IMR-90 (cell line): ENCODE data around the gene RAD51B. TPM values are rescaled to one million over a fixed set of nuclear protein-coding genes. Genes with fewer than 3 reads are reported as not detected.

Experiments
- ATAC-seq: fragments of 200-7000 bp; cut with Tn5 transposase; 2 replicates; pipeline ENCODE4 v1.9.1; 2020; ENCODE audit warnings: low read depth, mild to moderate bottlenecking, moderate library complexity
- BruUV-seq: library from RNA; stranded (reverse); fragments of 400-500 nt; replicated peaks from 2 replicates; lab custom pipeline; 2021; lab: Mats Ljungman, UMichigan
- CTCF ChIA-PET: fragments of 300-600 bp; formaldehyde crosslinking; extraction: SDS; loops from one replicate; lab custom pipeline; 2021; ENCODE audit warnings: antibody characterized with exemption; lab: Yijun Ruan, JAX
- POLR2A ChIA-PET: fragments of 300-600 bp; sonication (Branson Sonifier 250); formaldehyde crosslinking; loops from one replicate; lab custom pipeline; 2022; ENCODE audit warnings: antibody characterized with exemption; ENCODE audit not compliant: unreplicated experiment; lab: Charles Lee
- DNase-seq: peaks from one replicate; pipeline ENCODE4 v3.0.0; 2013
- H2AFZ ChIP-seq: replicated peaks from 2 replicates; pipeline ENCODE3; 2013; ENCODE audit warnings: low read length, mild to moderate bottlenecking; ENCODE audit not compliant: poor library complexity
- H2AK5ac ChIP-seq: 2 replicates; pipeline ENCODE4 v1.6.1; 2013; ENCODE audit warnings: low read depth, low read length, inconsistent platforms
- H2AK9ac ChIP-seq: replicated peaks from 2 replicates; pipeline ENCODE3; 2013; ENCODE audit warnings: mild to moderate bottlenecking, low read depth, low read length, moderate library complexity; ENCODE audit not compliant: poor library complexity
- H2BK120ac ChIP-seq: 2 replicates; pipeline ENCODE4 v1.6.1; 2013; ENCODE audit warnings: low read depth, low read length, inconsistent platforms
- H2BK15ac ChIP-seq: 3 replicates; pipeline ENCODE4 v1.6.1; 2013; ENCODE audit warnings: low read depth, low read length, inconsistent platforms
- H2BK20ac ChIP-seq: 2 replicates; pipeline ENCODE4 v1.6.1; 2013; ENCODE audit warnings: low read depth, mild to moderate bottlenecking, inconsistent platforms, low read length, moderate library complexity
- H2BK5ac ChIP-seq: 2 replicates; pipeline ENCODE4 v1.6.1; 2013; ENCODE audit warnings: mild to moderate bottlenecking, low read depth, low read length, inconsistent platforms; ENCODE audit not compliant: poor library complexity, severe bottlenecking
- H3K14ac ChIP-seq: replicated peaks from 2 replicates; pipeline ENCODE4 v1.6.1; 2013; ENCODE audit warnings: low read depth, low read length, inconsistent platforms
- H3K18ac ChIP-seq: 2 replicates; pipeline ENCODE4 v1.6.1; 2013; ENCODE audit warnings: low read depth, low read length, control low read depth
- H3K23ac ChIP-seq: 2 replicates; pipeline ENCODE4 v1.6.1; 2013; ENCODE audit warnings: low read depth, low read length, inconsistent platforms
- H3K27ac ChIP-seq: 2 replicates; pipeline ENCODE4 v1.5.1; 2013; ENCODE audit warnings: mild to moderate bottlenecking, control low read depth, low read length; ENCODE audit not compliant: insufficient read depth
- H3K27me3 ChIP-seq: 2 replicates; pipeline ENCODE4 v1.6.1; 2013; ENCODE audit warnings: low read length; ENCODE audit not compliant: control insufficient read depth, insufficient read depth
- H3K36me3 ChIP-seq: 2 replicates; pipeline ENCODE4 v1.6.1; 2013; ENCODE audit warnings: low read length, mixed read lengths; ENCODE audit not compliant: control insufficient read depth, insufficient read depth
- H3K4ac ChIP-seq: 2 replicates; pipeline ENCODE4 v1.6.1; 2013; ENCODE audit warnings: low read depth, low read length, inconsistent platforms
- H3K4me1 ChIP-seq: 2 replicates; pipeline ENCODE4 v1.6.1; 2013; ENCODE audit warnings: low read length, mixed read lengths; ENCODE audit not compliant: control insufficient read depth, insufficient read depth
- H3K4me2 ChIP-seq: 2 replicates; pipeline ENCODE4 v1.6.1; 2013; ENCODE audit warnings: low read depth, mild to moderate bottlenecking, control low read depth, low read length, moderate library complexity
- H3K4me3 ChIP-seq: 2 replicates; pipeline ENCODE4 v1.5.1; 2013; ENCODE audit warnings: low read depth, mild to moderate bottlenecking, control low read depth, low read length, moderate library complexity; ENCODE audit not compliant: insufficient read depth
- H3K56ac ChIP-seq: 2 replicates; pipeline ENCODE4 v1.6.1; 2013; ENCODE audit warnings: low read length, inconsistent platforms; ENCODE audit not compliant: insufficient read depth; ENCODE audit errors: extremely low read depth
- H3K79me1 ChIP-seq, 2 experiments: 2 replicates each; pipeline ENCODE4 v1.6.1; 2013; ENCODE audit warnings: low read length in 2 of 2, inconsistent platforms in 1 of 2, low read depth in 1 of 2
- H3K9ac ChIP-seq: 2 replicates; pipeline ENCODE4 v1.6.1; 2013; ENCODE audit warnings: low read depth, low read length, control low read depth
- H3K9me1 ChIP-seq: 2 replicates; pipeline ENCODE4 v1.6.1; 2013; ENCODE audit warnings: low read length, inconsistent platforms; ENCODE audit not compliant: insufficient read depth
- H3K9me3 ChIP-seq: 2 replicates; pipeline ENCODE4 v1.6.1; 2013; ENCODE audit warnings: low read length; ENCODE audit not compliant: control insufficient read depth, insufficient read depth
- H4K20me1 ChIP-seq: 2 replicates; pipeline ENCODE4 v1.6.1; 2013; ENCODE audit warnings: low read length, inconsistent platforms; ENCODE audit not compliant: insufficient read depth
- H4K5ac ChIP-seq: 2 replicates; pipeline ENCODE4 v1.6.1; 2013; ENCODE audit warnings: mild to moderate bottlenecking, low read depth, low read length, control low read depth
- H4K8ac ChIP-seq, 2 experiments: 2 replicates each; pipeline ENCODE4 v1.6.1; 2013; ENCODE audit warnings: low read depth in 2 of 2, low read length in 2 of 2, control low read depth in 1 of 2, inconsistent platforms in 1 of 2
- H4K91ac ChIP-seq: 2 replicates; pipeline ENCODE4 v1.6.1; 2013; ENCODE audit warnings: low read depth, low read length, inconsistent platforms; ENCODE audit not compliant: insufficient read depth
- CHD1 ChIP-seq: IDR thresholded peaks from 2 replicates; pipeline ENCODE4 v1.6.1; 2012; ENCODE audit warnings: low read depth, low read length, improper control_type of control experiment
- FOS ChIP-seq: fragments of 150-350 bp; IDR thresholded peaks from 2 replicates; pipeline ENCODE4 v1.6.1; 2016; ENCODE audit warnings: low read depth, low read length
- MAFK ChIP-seq: IDR thresholded peaks from 2 replicates; pipeline ENCODE4 v1.6.1; 2012; ENCODE audit warnings: low read depth, low read length, improper control_type of control experiment
- NFE2L2 ChIP-seq: fragments of 150-350 bp; IDR thresholded peaks from 2 replicates; pipeline ENCODE4 v1.6.1; 2016; ENCODE audit warnings: low read depth, mild to moderate bottlenecking, low read length
- POLR2A ChIP-seq: IDR thresholded peaks from 2 replicates; pipeline ENCODE4 v1.6.1; 2012; ENCODE audit warnings: mild to moderate bottlenecking, low read depth, low read length
- RFX5 ChIP-seq: IDR thresholded peaks from 2 replicates; pipeline ENCODE4 v1.8.0; 2012; ENCODE audit warnings: low read depth, mild to moderate bottlenecking, low read length, moderate library complexity
- USF2 ChIP-seq: fragments of 150-350 bp; IDR thresholded peaks from 2 replicates; pipeline ENCODE4 v1.6.1; 2017; ENCODE audit warnings: mild to moderate bottlenecking, antibody characterized with exemption, low read length, low read depth
- WGBS, 2 experiments: methylation state at CpG; one replicate each; pipeline versions ENCODE4 v1.1.5 to v1.1.7; 2013; ENCODE audit warnings: missing lambda C conversion rate in 2 of 2; ENCODE audit not compliant: insufficient read length in 1 of 2; ENCODE audit errors: extremely low coverage in 2 of 2; 5-methylcytosine and 5-hydroxymethylcytosine counted together
- dilution Hi-C: fragments of 300-500 bp; cut with HindIII; formaldehyde crosslinking; loops from one replicate; pipeline ENCODE4 v1.14.3; 2018; ENCODE audit warnings: low sequenced_read_pairs; ENCODE audit not compliant: unreplicated experiment
- in situ Hi-C: fragments of 300-500 bp; cut with MboI; formaldehyde crosslinking; loops from 3 replicates; pipeline ENCODE4 v1.14.3; 2019; ENCODE audit warnings: low sequenced_read_pairs, inconsistent platforms, mixed read lengths
- intact Hi-C: fragments of 100-400 bp; cut with micrococcal nuclease; formaldehyde crosslinking; loops from 2 replicates; pipeline ENCODE4 v1.10.0; 2022
- polyA plus RNA-seq, 3 experiments: library from polyadenylated mRNA; depleted of rRNA; stranded (reverse); fragments of >200 nt; gene quantifications; 2 replicates each; pipeline ENCODE4 v1.2.3, GENCODE V29; 2012; ENCODE audit warnings: low replicate concordance in 1 of 3
- total RNA-seq: library from RNA; depleted of rRNA; stranded (reverse); fragments of >200 nt; gene quantifications from 2 replicates; pipeline ENCODE4 v1.2.3, GENCODE V29; 2012

Gene RAD51B
- total and polyA plus RNA-seq, 2 of the 4 experiments (the other 2 are of a cell fraction): 5.1 to 18.8 TPM

- peaks cover 2% of the 10 kb centered on the region for H3K4me1 ChIP-seq
- H4K8ac ChIP-seq: no peak overlapping the region
- no peak overlapping the region for H3K23ac ChIP-seq
- H3K27ac ChIP-seq: no peak overlapping the region
- H2AFZ ChIP-seq: no peak overlapping the region
- no peak overlapping the region for H2AK5ac ChIP-seq
- H3K27me3 ChIP-seq: no peaks in the 10 kb centered on the region
- no peak overlapping the region for H3K18ac ChIP-seq
- H3K9me1 ChIP-seq: no peaks in the 10 kb centered on the region
- TF ChIP-seq CHD1 (no peak), MAFK (no peak), NFE2L2 (no peak), USF2 (no peak), POLR2A (no peak), FOS (no peak), RFX5 (no peak)
- CTCF ChIA-PET: no interaction called here
- H3K9ac ChIP-seq: no peak overlapping the region
- H2AK9ac ChIP-seq: no peak overlapping the region
- H3K4me3 ChIP-seq: no peak overlapping the region
- intact Hi-C loops: no loop called here
- ATAC-seq (no peak), DNase-seq (no peak)
- WGBS, 2 experiments: no CpG with 5 or more reads among the region's 2 CpGs
- dilution Hi-C loops: no loop called here
- no peak overlapping the region for H2BK15ac ChIP-seq
- H3K14ac ChIP-seq: no peak overlapping the region
- no peaks in the 10 kb centered on the region for H3K9me3 ChIP-seq
- no peaks in the 10 kb centered on the region for H4K20me1 ChIP-seq
- no peak overlapping the region for H3K56ac ChIP-seq
- H4K91ac ChIP-seq: no peak overlapping the region
- in situ Hi-C loops: no loop called here
- H4K5ac ChIP-seq: no peak overlapping the region
- no peaks in the 10 kb centered on the region for H3K79me1 ChIP-seq
- POLR2A ChIA-PET: no interaction called here
- H2BK120ac ChIP-seq: no peak overlapping the region
- no peak overlapping the region for H2BK5ac ChIP-seq
- no peak overlapping the region for H2BK20ac ChIP-seq
- H3K4ac ChIP-seq: no peak overlapping the region
- H3K36me3 ChIP-seq: no peaks in the 10 kb centered on the region
- no peak overlapping the region for H3K4me2 ChIP-seq
- no TSS peak for BruUV-seq
These were observed 620.1 kb downstream of the RAD51B start for GRCh38 chr14:68439676-68440075.
